Suprapubic skin (tissue), 4 donors: ENCODE data around the gene FHOD3. TPM values are rescaled to one million over a fixed set of nuclear protein-coding genes. Genes with fewer than 3 reads are reported as not detected.

Experiments used
- DNase-seq, 2 donors: peaks; one replicate each; pipeline ENCODE4 v3.0.0-alpha.2; 2019; ENCODE audit warnings: low spot score in 2 of 2
- H3K27ac ChIP-seq: fragments of 200-600 bp; sonication (generic); one replicate; pipeline ENCODE4 v1.5.1; 2019
- H3K27me3 ChIP-seq: fragments of 200-600 bp; sonication (generic); one replicate; pipeline ENCODE4 v1.5.1; 2019
- H3K36me3 ChIP-seq: fragments of 200-600 bp; sonication (generic); one replicate; pipeline ENCODE4 v1.5.1; 2019
- H3K4me1 ChIP-seq: fragments of 200-600 bp; sonication (generic); one replicate; pipeline ENCODE4 v1.5.1; 2019
- H3K4me3 ChIP-seq: fragments of 200-600 bp; sonication (generic); one replicate; pipeline ENCODE4 v1.5.1; 2019; ENCODE audit warnings: mild to moderate bottlenecking
- H3K9me3 ChIP-seq: fragments of 200-600 bp; sonication (generic); one replicate; pipeline ENCODE4 v1.5.1; 2019
- EP300 ChIP-seq: sonication (generic); formaldehyde crosslinking; IDR thresholded peaks from one replicate; pipeline ENCODE4 v1.6.1; 2017; ENCODE audit warnings: antibody characterized with exemption
- POLR2A ChIP-seq, 2 donors: fragments of 450-650 bp; IDR thresholded peaks; one replicate each; pipeline ENCODE4 v1.6.1; 2017; ENCODE audit warnings: antibody characterized with exemption in 2 of 2, mild to moderate bottlenecking in 2 of 2, moderate library complexity in 2 of 2
- POLR2AphosphoS5 ChIP-seq, 3 donors: sonication (generic); formaldehyde crosslinking; IDR thresholded peaks; one replicate each; pipeline ENCODE4 v1.6.1; 2017; ENCODE audit warnings: antibody characterized with exemption in 3 of 3
- WGBS: methylation state at CpG from one replicate; pipeline ENCODE4 v1.1.5; 2018; 5-methylcytosine and 5-hydroxymethylcytosine counted together
- total RNA-seq, 4 donors: library from RNA; depleted of rRNA; stranded (reverse); fragments of >200 nt; gene quantifications; one replicate each; pipeline ENCODE4 v1.1.0, GENCODE V29; 2016
- TF ChIP-seq, protein P1 (sequence below), 2 donors: fragments of 200-600 bp in 1 of 2; fragments of 450-650 bp in 1 of 2; sonication (generic) in 1 of 2; IDR thresholded peaks; one replicate each; pipeline ENCODE4 v1.5.1; 2016 to 2019; ENCODE audit warnings: antibody characterized with exemption in 2 of 2, mild to moderate bottlenecking in 1 of 2, moderate library complexity in 1 of 2

Gene FHOD3
- total RNA-seq, 4 donors from 2014 or later: 5.8 to 18.7 (median 15.5) TPM

DNA sequence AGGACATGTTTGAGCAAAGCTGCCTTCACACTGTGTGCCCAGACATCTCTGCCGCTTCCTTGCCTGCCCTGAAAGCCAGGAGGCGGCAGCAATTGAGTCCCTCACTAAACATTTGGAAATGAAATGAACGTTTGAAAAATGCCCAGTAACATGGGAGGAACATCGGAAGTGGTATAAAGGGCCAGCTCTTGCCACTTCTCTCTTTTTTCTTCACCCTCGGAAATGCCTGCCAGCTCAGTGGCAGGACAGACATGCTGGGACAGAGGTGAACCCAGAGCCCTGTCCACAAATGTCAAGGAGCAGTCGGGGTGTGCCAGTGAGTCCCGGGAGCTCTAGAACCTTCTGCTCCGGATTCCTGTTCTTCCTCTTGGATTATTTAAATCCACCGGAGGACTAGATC is 485.2 kb downstream of the FHOD3 start:
- H3K27me3 ChIP-seq: no peaks in the 10 kb centered on the region
- TF ChIP-seq POLR2AphosphoS5 (IDR thresholded peaks at IDR 0.05) (no peak), EP300 (no peak), POLR2A (IDR thresholded peaks at IDR 0.05) (no peak)
- TF ChIP-seq, protein P1, sequence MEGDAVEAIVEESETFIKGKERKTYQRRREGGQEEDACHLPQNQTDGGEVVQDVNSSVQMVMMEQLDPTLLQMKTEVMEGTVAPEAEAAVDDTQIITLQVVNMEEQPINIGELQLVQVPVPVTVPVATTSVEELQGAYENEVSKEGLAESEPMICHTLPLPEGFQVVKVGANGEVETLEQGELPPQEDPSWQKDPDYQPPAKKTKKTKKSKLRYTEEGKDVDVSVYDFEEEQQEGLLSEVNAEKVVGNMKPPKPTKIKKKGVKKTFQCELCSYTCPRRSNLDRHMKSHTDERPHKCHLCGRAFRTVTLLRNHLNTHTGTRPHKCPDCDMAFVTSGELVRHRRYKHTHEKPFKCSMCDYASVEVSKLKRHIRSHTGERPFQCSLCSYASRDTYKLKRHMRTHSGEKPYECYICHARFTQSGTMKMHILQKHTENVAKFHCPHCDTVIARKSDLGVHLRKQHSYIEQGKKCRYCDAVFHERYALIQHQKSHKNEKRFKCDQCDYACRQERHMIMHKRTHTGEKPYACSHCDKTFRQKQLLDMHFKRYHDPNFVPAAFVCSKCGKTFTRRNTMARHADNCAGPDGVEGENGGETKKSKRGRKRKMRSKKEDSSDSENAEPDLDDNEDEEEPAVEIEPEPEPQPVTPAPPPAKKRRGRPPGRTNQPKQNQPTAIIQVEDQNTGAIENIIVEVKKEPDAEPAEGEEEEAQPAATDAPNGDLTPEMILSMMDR (IDR thresholded peaks at IDR 0.05): no peak
- no peak overlapping the region for H3K27ac ChIP-seq
- H3K36me3 ChIP-seq: peaks cover 9% of the 10 kb centered on the region
- 62% methylated on average over 9 of the region's 9 CpGs for WGBS
- no peaks in the 10 kb centered on the region for H3K9me3 ChIP-seq
- H3K4me3 ChIP-seq: no peak overlapping the region
- no peak for DNase-seq
- peaks cover 16% of the 10 kb centered on the region for H3K4me1 ChIP-seq

DNA sequence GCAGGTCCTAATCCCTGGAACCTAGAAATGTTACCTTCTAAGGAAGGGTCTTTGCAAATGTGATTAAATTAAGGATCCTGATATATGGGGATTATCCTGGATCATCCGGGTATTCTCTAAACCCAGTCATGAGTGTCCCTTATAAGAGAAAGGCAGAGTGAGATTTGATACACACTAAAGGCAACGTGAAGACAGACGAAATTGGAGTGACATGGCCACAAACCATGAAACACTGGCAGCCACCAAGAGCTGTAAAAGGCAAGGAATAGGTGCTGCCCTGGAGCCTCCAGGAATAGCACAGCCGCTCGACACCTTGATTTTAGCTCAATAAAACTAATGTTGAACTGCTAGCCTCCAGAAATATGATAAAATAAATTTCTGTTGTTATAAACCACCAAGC is 486.3 kb downstream of the FHOD3 start:
- peaks cover 16% of the 10 kb centered on the region for H3K4me1 ChIP-seq
- no peak overlapping the region for H3K27ac ChIP-seq
- WGBS: 95% methylated on average over 5 of the region's 5 CpGs
- no peaks in the 10 kb centered on the region for H3K9me3 ChIP-seq
- TF ChIP-seq EP300: no peak
- TF ChIP-seq, protein P1 (IDR thresholded peaks at IDR 0.05): no peak
- no peak for TF ChIP-seq POLR2AphosphoS5 (IDR thresholded peaks at IDR 0.05)
- no peak for TF ChIP-seq POLR2A (IDR thresholded peaks at IDR 0.05)
- DNase-seq: no peak
- no peaks in the 10 kb centered on the region for H3K27me3 ChIP-seq
- no peak overlapping the region for H3K4me3 ChIP-seq
- H3K36me3 ChIP-seq: peaks cover 10% of the 10 kb centered on the region

DNA sequence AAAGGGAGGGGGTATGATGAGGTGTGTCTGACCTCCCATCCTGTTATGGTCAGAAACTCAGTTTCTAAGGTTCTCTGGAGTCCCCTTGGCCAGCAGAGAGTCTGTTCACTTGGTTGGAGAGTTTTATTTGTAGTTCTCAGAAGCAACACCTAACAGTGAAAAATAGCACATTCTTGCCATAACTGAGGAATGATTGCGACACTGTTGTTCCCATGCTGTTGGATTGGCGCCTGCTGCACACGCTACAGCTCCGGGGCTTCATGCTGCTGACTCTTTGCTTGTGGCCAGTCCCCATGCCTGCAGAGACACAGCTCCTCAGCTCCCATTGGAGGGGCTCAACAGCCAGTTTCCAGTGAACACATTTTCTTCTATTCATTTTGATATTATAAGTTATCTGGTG is 489.2 kb downstream of the FHOD3 start:
- H3K4me3 ChIP-seq: no peak overlapping the region
- DNase-seq: peak in 1 of 2 donors; percentile 67
- no peak overlapping the region for H3K27ac ChIP-seq
- WGBS: 29% methylated on average over 4 of the region's 4 CpGs
- peaks cover 29% of the 10 kb centered on the region for H3K36me3 ChIP-seq
- TF ChIP-seq, protein P1 (IDR thresholded peaks at IDR 0.05): no peak
- TF ChIP-seq POLR2AphosphoS5 (IDR thresholded peaks at IDR 0.05): no peak
- TF ChIP-seq POLR2A (IDR thresholded peaks at IDR 0.05): no peak
- TF ChIP-seq EP300: no peak
- peaks cover 16% of the 10 kb centered on the region for H3K4me1 ChIP-seq
- no peaks in the 10 kb centered on the region for H3K27me3 ChIP-seq
- H3K9me3 ChIP-seq: no peaks in the 10 kb centered on the region

DNA sequence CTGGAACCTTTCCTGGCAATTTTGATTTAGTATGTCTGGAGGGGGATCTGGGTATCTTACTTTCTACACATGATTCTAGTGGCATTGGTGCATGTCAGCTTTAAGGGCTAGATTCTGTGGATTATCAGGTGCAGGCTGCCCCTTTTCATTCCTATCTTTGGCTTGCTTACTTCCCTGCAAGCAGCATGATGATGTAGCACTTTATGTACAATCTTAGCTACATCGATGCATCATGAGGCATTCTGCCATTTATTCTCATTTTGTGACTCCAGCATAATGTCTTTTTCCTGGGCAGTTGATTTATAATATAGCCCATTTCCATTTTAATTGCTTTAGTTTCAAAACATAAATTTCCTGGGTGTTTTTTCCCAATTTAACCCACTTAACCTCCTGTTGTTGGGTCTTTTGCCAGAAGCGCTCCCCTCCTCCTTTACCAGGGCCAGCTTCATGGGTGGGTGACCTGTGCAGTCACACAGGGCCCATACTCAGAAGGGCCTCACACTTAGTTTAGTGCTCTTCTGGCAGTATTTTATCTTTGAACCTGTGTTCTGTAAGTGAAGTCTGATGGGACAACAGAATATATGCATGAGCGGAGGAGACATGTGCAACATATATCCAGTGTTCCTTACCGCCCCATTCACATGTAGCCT is 495.2 kb downstream of the FHOD3 start:
- H3K4me3 ChIP-seq: no peak overlapping the region
- H3K36me3 ChIP-seq: peaks cover 71% of the 10 kb centered on the region
- no peak overlapping the region for H3K27ac ChIP-seq
- 97% methylated on average over 4 of the region's 4 CpGs for WGBS
- no peak for DNase-seq
- no peaks in the 10 kb centered on the region for H3K9me3 ChIP-seq
- TF ChIP-seq POLR2A (IDR thresholded peaks at IDR 0.05) (no peak), EP300 (no peak), POLR2AphosphoS5 (IDR thresholded peaks at IDR 0.05) (no peak)
- TF ChIP-seq, protein P1 (IDR thresholded peaks at IDR 0.05): no peak
- no peaks in the 10 kb centered on the region for H3K4me1 ChIP-seq
- no peaks in the 10 kb centered on the region for H3K27me3 ChIP-seq

DNA sequence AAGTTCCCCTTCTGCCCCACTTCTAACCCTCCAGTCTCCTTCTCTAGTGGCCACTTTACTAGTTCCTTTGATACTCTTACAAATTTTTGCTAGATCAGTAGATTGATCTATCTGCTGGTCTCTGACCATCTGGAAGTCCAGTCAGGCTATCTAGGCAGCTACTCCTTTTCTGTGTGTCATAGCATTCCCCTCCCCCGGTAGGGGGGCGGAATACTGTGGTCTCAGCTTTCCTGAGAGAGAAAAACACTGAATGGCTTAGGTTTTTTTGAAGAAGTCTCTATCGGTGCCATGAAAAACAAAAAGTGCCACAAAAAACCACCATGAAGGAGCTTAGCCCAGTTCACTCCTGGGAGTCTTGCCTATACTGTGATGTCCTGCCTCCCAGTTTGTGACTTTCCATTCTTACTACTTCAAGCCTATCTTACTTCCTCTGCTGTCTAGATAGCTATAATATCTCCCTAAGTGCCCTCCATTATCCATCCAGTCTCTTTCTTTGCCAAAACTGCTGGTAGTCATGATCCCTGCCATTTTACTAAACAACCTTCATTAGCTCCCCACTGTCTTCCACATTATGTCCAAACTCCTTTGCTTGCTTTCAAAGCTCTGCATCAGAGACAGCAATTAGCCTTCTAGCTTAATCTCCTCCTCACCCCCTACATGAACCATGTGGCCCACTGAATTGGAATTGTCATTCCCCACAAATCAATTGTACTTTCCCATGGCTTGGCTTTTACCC is 501.4 kb downstream of the FHOD3 start:
- Histone ChIP-seq H3K36me3 (peaks cover 85% of the 10 kb centered on the region), H3K4me3 (no peak overlapping the region), H3K27me3 (no peaks in the 10 kb centered on the region), H3K9me3 (no peaks in the 10 kb centered on the region), H3K27ac (no peak overlapping the region), H3K4me1 (no peaks in the 10 kb centered on the region)
- DNase-seq: no peak
- no peak for TF ChIP-seq POLR2AphosphoS5 (IDR thresholded peaks at IDR 0.05)
- TF ChIP-seq, protein P1 (IDR thresholded peaks at IDR 0.05): no peak
- TF ChIP-seq EP300: no peak
- no peak for TF ChIP-seq POLR2A (IDR thresholded peaks at IDR 0.05)
- WGBS: 95% methylated on average over 3 of the region's 3 CpGs
